Naive thymus-derived CD8-positive, alpha-beta T cell (primary cell): ENCODE data around the gene TDRD3. TPM values are rescaled to one million over a fixed set of nuclear protein-coding genes. Genes with fewer than 3 reads are reported as not detected.

Experiments
- ATAC-seq, 2 donors: fragments of 150-1000 bp; cut with Tn5 transposase in 1 of 2; sonication (Bioruptor Pico), chemical (Tn5 transposase) in 1 of 2; 1 replicate in 1 of 2; 2 replicates in 1 of 2; pipeline ENCODE4 v1.10.0; 2021; ENCODE audit warnings: mild to moderate bottlenecking in 2 of 2, moderate library complexity in 2 of 2
- POLR2A ChIA-PET: fragments of 350-600 bp; sonication (Branson Sonifier 250); formaldehyde crosslinking; loops from one replicate; lab custom pipeline; 2021; ENCODE audit warnings: antibody characterized with exemption; lab: Charles Lee
- DNase-seq, 10 donors: peaks; one replicate each; pipeline versions ENCODE4 v3.0.0 to v3.0.0-alpha.2; 2020 to 2022
- H3K27ac Mint-ChIP-seq, 10 donors: one replicate each; pipeline ENCODE4 v1.8.0; 2020 to 2022; ENCODE audit warnings: mild to moderate bottlenecking in 10 of 10, mixed read lengths in 10 of 10, moderate library complexity in 4 of 10, inconsistent platforms in 1 of 10
- H3K27me3 Mint-ChIP-seq, 5 donors: one replicate each; pipeline ENCODE4 v1.8.0; 2021 to 2022; ENCODE audit warnings: mixed read lengths in 5 of 5
- H3K36me3 Mint-ChIP-seq, 3 donors: one replicate each; pipeline ENCODE4 v1.8.0; 2020 to 2022; ENCODE audit warnings: mixed read lengths in 3 of 3, mild to moderate bottlenecking in 2 of 3, inconsistent platforms in 1 of 3
- H3K4me1 Mint-ChIP-seq, 4 donors: one replicate each; pipeline ENCODE4 v1.8.0; 2021 to 2022; ENCODE audit warnings: mixed read lengths in 4 of 4
- H3K4me3 Mint-ChIP-seq, 10 donors: one replicate each; pipeline ENCODE4 v1.8.0; 2020 to 2022; ENCODE audit warnings: mild to moderate bottlenecking in 10 of 10, mixed read lengths in 10 of 10, moderate library complexity in 6 of 10, inconsistent platforms in 1 of 10
- H3K9me3 Mint-ChIP-seq, 9 donors: one replicate each; pipeline ENCODE4 v1.8.0; 2020 to 2022; ENCODE audit warnings: mixed read lengths in 9 of 9, mild to moderate bottlenecking in 3 of 9, inconsistent platforms in 1 of 9, moderate library complexity in 1 of 9
- polyA plus RNA-seq, 3 donors: library from polyadenylated mRNA; unstranded; fragments of 300-500 nt; fragmentation: Illumina TruSeq; gene quantifications; one replicate each; pipeline ENCODE4 v1.2.3, GENCODE V29; 2021
- total RNA-seq, 8 experiments: library from RNA in 2 of 8; stranded (reverse) in 2 of 8; gene quantifications; one replicate each; pipeline ENCODE4 v1.2.3 and lab custom pipeline; 2021 to 2026

TDRD3 gene
- total and polyA plus RNA-seq, 5 experiments from 2014 or later: 6.8 to 38.2 (median 9.1) TPM

DNA sequence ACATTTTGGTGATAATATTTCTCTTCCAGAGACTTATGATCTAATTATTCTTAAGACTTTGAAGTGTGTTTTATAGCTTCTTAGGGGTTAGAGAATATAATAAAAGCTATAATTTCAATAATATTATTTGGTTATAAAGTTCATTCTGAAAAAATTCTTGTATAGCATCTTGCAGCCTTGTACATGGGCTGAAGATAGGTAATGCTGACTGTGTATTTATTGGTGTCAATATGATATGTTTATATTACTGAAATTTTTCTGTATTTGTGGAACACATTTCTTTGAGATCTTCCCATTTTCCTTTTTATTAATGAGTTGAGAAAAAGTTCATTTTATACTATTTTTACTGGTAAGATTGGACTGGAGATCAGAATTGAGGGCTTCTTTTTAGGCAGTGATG lies 87.8 kb downstream of the TDRD3 start:
- Mint-ChIP-seq H3K36me3 (peaks cover 67 to 86% (median 80%) of the 10 kb centered on the region in 3 donors), H3K4me3 (no peak overlapping the region), H3K9me3 (peaks cover 0 to 31% (median 20%) of the 10 kb centered on the region in 9 donors), H3K27me3 (no peaks in the 10 kb centered on the region), H3K4me1 (peaks cover 0 to 6% (median 5%) of the 10 kb centered on the region in 4 donors), H3K27ac (no peak overlapping the region)
- POLR2A ChIA-PET: no interaction called here
- no peak for DNase-seq
- no peak for ATAC-seq

DNA sequence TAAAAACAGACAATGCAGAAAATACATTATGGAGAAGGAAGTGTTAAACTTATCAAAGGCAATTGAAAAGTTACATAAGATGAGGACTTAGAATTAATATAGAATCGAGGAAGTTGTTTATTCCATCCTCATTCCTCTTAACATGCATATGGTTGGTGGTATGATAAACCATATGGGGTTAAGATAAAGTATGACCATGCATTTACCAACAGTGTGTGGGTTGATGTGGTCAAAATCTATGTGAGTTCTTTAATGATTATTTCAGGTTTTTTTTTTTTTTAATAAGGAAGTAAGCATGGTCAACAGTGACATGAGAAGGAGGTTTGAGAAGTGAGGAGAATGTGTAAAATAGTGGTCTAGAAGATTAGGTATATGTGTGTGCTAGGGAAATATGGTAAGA lies 94.5 kb downstream of the TDRD3 start:
- peaks cover 60 to 78% (median 75%) of the 10 kb centered on the region in 3 donors for H3K36me3 Mint-ChIP-seq
- no peak overlapping the region for H3K4me3 Mint-ChIP-seq
- DNase-seq (no peak), ATAC-seq (no peak)
- peaks cover 0 to 19% (median 10%) of the 10 kb centered on the region in 9 donors for H3K9me3 Mint-ChIP-seq
- no peak overlapping the region for H3K27ac Mint-ChIP-seq
- H3K27me3 Mint-ChIP-seq: no peaks in the 10 kb centered on the region
- peaks cover 0 to 5% (median 4%) of the 10 kb centered on the region in 4 donors for H3K4me1 Mint-ChIP-seq
- POLR2A ChIA-PET: no interaction called here

DNA sequence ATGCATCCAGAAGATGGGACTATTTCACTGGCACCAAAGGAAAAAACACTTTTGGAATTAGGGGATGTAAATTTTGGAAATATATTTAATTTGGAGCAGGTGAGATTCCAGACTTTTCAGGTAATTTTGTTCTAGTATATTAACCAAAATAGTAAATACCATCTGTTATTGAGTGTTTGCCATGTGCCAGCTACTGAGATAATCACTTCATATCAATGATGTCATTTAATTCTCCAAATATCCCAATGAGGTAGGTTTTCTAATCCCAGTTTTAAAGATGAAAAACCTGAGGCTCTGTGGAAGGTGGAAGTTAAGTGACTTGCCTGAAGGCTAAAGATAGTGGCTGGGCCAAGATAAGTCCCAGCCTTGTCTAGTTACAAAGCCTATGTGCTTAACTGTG lies 95.2 kb downstream of the TDRD3 start:
- Mint-ChIP-seq H3K27me3 (no peaks in the 10 kb centered on the region), H3K27ac (no peak overlapping the region), H3K36me3 (peaks cover 62 to 78% (median 75%) of the 10 kb centered on the region in 3 donors), H3K9me3 (peaks cover 0 to 22% (median 12%) of the 10 kb centered on the region in 9 donors), H3K4me3 (no peak overlapping the region), H3K4me1 (peaks cover 0 to 5% (median 4%) of the 10 kb centered on the region in 4 donors)
- DNase-seq: no peak
- ATAC-seq: no peak
- POLR2A ChIA-PET: interaction anchor here (0.7 kb wide), 1 partner anchor 67 kb away, joined by 6 read pairs; no protein-coding TSS in a partner anchor

DNA sequence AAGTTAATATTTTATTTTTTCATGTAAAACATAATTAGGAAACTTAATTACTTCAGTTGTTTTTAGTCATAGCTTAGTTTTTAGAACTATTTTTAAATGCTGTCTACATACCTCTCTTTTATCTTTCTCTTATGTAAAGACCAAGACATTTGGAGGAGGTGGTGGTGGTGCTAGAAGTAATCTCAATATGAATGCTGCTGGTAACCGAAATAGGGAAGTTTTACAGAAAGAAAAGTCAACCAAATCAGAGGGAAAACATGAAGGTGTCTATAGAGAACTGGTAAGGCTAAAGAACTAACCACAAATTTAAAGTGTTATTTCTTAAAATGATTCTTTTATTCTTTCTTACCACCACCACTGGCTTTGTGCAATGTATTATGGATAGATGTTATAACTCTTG lies 97.3 kb downstream of the TDRD3 start:
- DNase-seq (no peak), ATAC-seq (no peak)
- Mint-ChIP-seq H3K27me3 (no peaks in the 10 kb centered on the region), H3K4me1 (no peaks in the 10 kb centered on the region), H3K9me3 (peaks cover 0 to 20% (median 7%) of the 10 kb centered on the region in 9 donors), H3K36me3 (peaks cover 56 to 80% (median 73%) of the 10 kb centered on the region in 3 donors), H3K27ac (no peak overlapping the region), H3K4me3 (no peak overlapping the region)
- POLR2A ChIA-PET: no interaction called here

DNA sequence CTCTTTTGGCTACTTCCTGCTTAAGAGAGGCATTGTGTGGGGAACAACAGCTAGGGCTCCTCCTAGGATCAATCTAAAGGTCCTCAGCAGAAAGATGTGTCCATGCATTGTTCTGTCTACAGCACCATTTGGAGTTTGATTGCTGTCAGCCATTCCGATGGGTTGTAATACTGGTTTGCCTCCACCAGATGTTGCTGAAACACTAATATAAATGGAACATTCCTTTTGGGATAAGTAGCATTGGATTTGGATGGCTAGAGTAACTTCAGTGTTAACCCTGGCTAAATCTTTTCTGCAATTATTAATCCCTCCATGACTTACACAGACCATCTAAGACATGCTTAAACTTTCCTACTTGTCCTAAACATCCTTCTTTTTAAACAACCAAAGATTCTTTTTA lies 104.2 kb downstream of the TDRD3 start:
- no peaks in the 10 kb centered on the region for H3K27me3 Mint-ChIP-seq
- no peak overlapping the region for H3K4me3 Mint-ChIP-seq
- H3K9me3 Mint-ChIP-seq: peaks cover 0 to 36% (median 23%) of the 10 kb centered on the region in 9 donors
- H3K27ac Mint-ChIP-seq: no peak overlapping the region
- H3K36me3 Mint-ChIP-seq: peaks cover 52 to 93% (median 78%) of the 10 kb centered on the region in 3 donors
- DNase-seq (no peak), ATAC-seq (no peak)
- H3K4me1 Mint-ChIP-seq: no peaks in the 10 kb centered on the region
- POLR2A ChIA-PET: no interaction called here

DNA sequence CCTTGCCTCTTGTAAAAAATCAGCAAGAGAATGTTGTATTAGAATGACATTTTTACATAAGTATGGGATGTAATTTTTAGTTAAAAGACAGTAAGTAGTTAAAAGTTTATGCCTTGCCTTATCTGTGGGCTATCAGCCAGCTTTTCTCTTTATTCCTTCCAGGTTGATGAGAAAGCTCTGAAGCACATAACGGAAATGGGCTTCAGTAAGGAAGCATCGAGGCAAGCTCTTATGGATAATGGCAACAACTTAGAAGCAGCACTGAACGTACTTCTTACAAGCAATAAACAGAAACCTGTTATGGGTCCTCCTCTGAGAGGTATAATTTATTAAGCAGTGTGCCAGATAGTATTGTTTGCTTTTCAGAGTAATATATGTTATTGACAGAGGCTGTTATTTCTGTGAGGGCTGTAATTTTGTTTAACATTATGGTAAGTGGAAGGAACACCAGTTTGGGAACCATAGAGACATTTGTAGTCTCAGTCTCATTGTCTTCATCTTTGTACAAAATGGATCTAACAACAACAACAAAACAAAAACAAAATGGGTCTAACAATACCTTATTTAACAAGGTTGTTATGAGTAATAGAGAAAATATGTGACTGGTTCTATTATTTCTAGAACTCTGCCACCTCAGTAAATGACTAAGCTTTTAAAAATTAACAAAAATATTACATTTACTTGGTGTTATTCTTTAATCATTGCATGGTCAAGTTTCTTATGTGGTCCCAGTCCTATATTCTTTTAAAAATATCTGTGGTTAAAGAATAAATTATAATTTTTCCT lies 112.8 kb downstream of the TDRD3 start:
- Mint-ChIP-seq H3K27ac (no peak overlapping the region), H3K4me3 (no peak overlapping the region), H3K9me3 (peaks cover 0 to 21% (median 4%) of the 10 kb centered on the region in 9 donors), H3K4me1 (peaks cover 0 to 7% (median 2%) of the 10 kb centered on the region in 4 donors), H3K36me3 (peaks cover 40 to 87% (median 66%) of the 10 kb centered on the region in 3 donors), H3K27me3 (no peaks in the 10 kb centered on the region)
- POLR2A ChIA-PET: no interaction called here
- no peak for ATAC-seq
- no peak for DNase-seq

DNA sequence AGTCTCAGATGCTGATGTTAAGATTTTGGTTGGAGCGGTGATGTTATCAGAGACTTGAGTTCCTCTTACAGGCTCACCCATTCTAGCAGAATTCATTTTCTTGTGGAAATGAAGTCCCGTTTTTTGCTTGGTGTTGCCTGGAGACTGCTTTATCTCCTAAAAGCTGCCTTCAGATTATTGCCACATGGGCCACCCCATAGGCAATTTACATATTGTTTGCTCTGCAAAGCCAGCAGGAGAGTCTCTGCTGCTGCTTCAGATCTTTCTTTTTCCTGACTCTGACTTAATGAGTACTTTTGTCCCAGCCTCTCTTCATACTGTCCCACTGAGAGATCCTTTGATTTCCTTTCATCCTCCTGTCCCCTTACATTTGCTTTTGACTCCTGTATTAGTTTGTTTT lies 114.6 kb downstream of the TDRD3 start:
- Mint-ChIP-seq H3K27me3 (no peaks in the 10 kb centered on the region), H3K27ac (no peak overlapping the region), H3K9me3 (peaks cover 0 to 21% (median 4%) of the 10 kb centered on the region in 9 donors), H3K4me3 (no peak overlapping the region), H3K36me3 (peaks cover 36 to 82% (median 74%) of the 10 kb centered on the region in 3 donors), H3K4me1 (peaks cover 0 to 7% (median 2%) of the 10 kb centered on the region in 4 donors)
- no peak for ATAC-seq
- POLR2A ChIA-PET: no interaction called here
- no peak for DNase-seq

DNA sequence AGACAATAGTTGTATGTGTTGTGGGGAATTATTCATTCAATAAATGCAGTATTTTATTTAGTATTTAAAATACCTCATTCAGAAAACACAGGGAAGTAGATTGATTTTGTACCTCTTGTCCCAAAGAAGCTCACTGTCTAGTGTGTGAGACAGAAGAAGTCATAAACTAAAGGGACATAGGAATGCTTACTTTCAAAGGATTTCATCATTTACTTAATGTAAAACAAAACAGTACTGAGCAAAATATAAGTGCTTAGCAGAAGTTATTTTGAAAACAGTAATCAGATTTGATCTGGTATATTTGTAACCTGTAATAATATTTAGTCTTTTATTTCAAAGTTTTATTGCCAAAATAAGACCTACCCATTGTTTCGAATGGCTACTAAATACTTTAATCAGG lies 117.9 kb downstream of the TDRD3 start:
- POLR2A ChIA-PET: no interaction called here
- H3K4me3 Mint-ChIP-seq: no peak overlapping the region
- peaks cover 31 to 83% (median 58%) of the 10 kb centered on the region in 3 donors for H3K36me3 Mint-ChIP-seq
- no peak overlapping the region for H3K27ac Mint-ChIP-seq
- peaks cover 0 to 21% (median 4%) of the 10 kb centered on the region in 9 donors for H3K9me3 Mint-ChIP-seq
- no peaks in the 10 kb centered on the region for H3K27me3 Mint-ChIP-seq
- ATAC-seq (no peak), DNase-seq (no peak)
- peaks cover 0 to 7% (median 2%) of the 10 kb centered on the region in 4 donors for H3K4me1 Mint-ChIP-seq

DNA sequence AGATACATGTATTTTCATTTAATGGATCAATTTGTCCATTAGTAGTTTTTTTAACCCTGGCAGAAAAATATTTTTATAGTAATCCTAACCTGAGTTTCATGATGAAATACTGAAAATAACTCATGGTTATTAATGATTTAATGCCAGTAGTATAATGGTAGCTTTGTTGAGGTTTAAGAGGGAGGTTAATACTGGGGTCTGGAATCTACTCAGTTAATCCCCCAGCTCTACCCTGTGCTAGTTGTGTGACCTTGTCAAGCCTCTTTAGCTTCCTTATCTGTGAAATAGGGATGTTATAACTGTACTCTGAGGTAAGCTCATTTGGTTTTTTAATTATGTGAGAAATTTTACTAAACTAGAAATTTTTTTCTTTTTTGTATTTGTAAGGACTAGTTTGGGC lies 122.5 kb downstream of the TDRD3 start:
- POLR2A ChIA-PET: no interaction called here
- Mint-ChIP-seq H3K27me3 (no peaks in the 10 kb centered on the region), H3K4me3 (no peak overlapping the region), H3K36me3 (peaks cover 7 to 66% (median 27%) of the 10 kb centered on the region in 3 donors), H3K27ac (peak overlapping the region in 1 of 10 donors; percentile 5), H3K4me1 (peaks cover 0 to 2% (median 0%) of the 10 kb centered on the region in 4 donors), H3K9me3 (no peaks in the 10 kb centered on the region)
- ATAC-seq (no peak), DNase-seq (no peak)

DNA sequence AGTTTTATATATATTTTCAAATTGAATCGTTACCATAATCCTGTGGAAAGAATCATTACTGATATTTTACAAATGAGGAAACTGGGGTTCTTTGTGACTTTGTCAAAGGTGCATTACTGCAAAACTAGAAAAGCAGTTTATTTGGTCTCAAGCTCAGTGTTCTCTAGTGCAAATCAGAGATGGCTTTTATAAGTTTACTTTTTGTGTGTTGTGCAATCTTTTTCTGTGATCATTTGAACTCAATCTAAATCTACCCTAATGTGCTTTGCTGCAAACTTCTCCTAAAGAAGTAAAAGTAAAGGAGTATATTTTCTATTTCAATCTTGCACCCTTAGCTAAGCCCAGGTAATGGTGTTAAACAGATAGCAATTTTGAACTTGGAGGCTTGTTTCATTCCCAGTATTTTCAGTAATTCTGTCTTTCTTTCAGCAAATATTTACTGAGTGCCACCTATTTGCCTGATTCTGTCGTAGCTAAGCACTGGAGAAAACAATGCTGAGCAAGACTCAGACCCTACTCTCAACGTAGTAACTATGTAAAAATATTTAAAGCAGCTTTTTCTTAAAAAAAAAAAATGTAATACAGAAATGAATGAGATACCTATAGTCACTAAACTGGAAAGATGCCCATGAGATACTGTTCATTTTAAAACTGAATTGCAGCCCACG lies 124.0 kb downstream of the TDRD3 start:
- Mint-ChIP-seq H3K27me3 (no peaks in the 10 kb centered on the region), H3K4me1 (no peaks in the 10 kb centered on the region), H3K36me3 (peaks cover 5 to 61% (median 21%) of the 10 kb centered on the region in 3 donors), H3K27ac (no peak overlapping the region), H3K4me3 (no peak overlapping the region), H3K9me3 (no peaks in the 10 kb centered on the region)
- POLR2A ChIA-PET: no interaction called here
- no peak for DNase-seq
- ATAC-seq: no peak

DNA sequence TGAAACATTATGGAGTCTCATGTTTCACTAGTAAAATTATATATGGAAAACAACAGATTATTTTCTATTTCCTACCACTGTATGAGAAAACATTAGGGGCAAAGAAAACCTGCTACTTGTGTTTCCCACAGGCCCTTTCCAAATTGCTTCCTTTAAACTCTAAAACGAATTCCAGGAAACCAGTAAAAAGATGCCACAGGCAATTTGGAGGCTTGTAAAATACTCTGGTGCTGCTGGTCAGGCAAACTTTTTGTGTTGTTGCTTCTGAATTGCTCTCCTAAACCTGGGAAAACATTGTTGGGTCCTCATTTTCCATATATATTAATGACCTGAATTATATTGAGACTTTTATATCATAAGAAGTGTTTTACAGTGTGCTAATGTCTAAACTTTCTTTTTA lies 141.5 kb downstream of the TDRD3 start:
- no peak overlapping the region for H3K4me3 Mint-ChIP-seq
- no peak for DNase-seq
- H3K27ac Mint-ChIP-seq: peak overlapping the region in 1 of 10 donors; percentile 7
- no peak for ATAC-seq
- peaks cover 9 to 46% (median 25%) of the 10 kb centered on the region in 3 donors for H3K36me3 Mint-ChIP-seq
- H3K27me3 Mint-ChIP-seq: no peaks in the 10 kb centered on the region
- POLR2A ChIA-PET: no interaction called here
- H3K9me3 Mint-ChIP-seq: no peaks in the 10 kb centered on the region
- no peaks in the 10 kb centered on the region for H3K4me1 Mint-ChIP-seq

DNA sequence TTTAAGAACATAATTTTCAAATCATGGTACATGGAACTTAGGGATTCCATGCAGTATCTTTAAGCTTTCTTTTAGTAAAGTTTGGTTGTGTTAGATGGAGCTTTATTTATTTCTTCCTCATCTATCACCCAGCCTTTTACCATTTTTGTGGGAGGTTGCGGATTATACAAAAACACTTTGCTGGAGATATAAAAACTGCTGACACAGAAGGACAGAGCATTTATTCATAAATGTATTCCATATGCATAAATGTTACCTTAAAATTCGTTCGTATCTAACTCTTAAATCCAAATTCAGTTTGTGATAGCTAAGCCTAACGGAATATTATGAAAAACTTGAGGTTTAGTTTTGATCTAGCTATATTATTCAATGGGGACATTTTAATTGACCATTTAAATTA lies 143.3 kb downstream of the TDRD3 start:
- no peak for ATAC-seq
- H3K27me3 Mint-ChIP-seq: no peaks in the 10 kb centered on the region
- H3K4me1 Mint-ChIP-seq: no peaks in the 10 kb centered on the region
- H3K36me3 Mint-ChIP-seq: peaks cover 14 to 38% (median 30%) of the 10 kb centered on the region in 3 donors
- no peak overlapping the region for H3K27ac Mint-ChIP-seq
- no peak overlapping the region for H3K4me3 Mint-ChIP-seq
- POLR2A ChIA-PET: no interaction called here
- peaks cover 0 to 4% (median 0%) of the 10 kb centered on the region in 9 donors for H3K9me3 Mint-ChIP-seq
- no peak for DNase-seq
